ENCODE measurements around the gene PAGE5. TPM values are rescaled to one million over a fixed set of nuclear protein-coding genes. Genes with fewer than 3 reads are reported as not detected.

The PAGE5 gene
- total RNA-seq, 1 experiment from 2014 or later: not detected

- Mint-ChIP-seq H3K4me1 (no peaks in the 10 kb centered on the region), H3K27ac (no peak overlapping the region), H3K9me3 (peaks cover 79 to 83% of the 10 kb centered on the region in 2 experiments), H3K36me3 (ENCODE audit: insufficient read depth in 1 of 3, low read depth in 3 of 3) (peaks cover 0 to 12% (median 3%) of the 10 kb centered on the region in 3 experiments; a peak in 5 of 7 replicates), H3K4me3 (no peak overlapping the region), H3K27me3 (ENCODE audit: low read depth) (no peaks in the 10 kb centered on the region)
- Histone ChIP-seq H3K14ac (ENCODE audit: insufficient read depth, low read length) (no peak overlapping the region), H2BK5ac (ENCODE audit: insufficient read length, low read length) (no peak overlapping the region), H4K5ac (ENCODE audit: insufficient read length, low read depth, low read length) (no peak overlapping the region), H3K79me2 (ENCODE audit: insufficient read depth, low read length) (no peaks in the 10 kb centered on the region), H3K18ac (ENCODE audit: insufficient read length, low read depth, low read length) (no peak overlapping the region), H2BK120ac (ENCODE audit: low read depth, low read length, poor library complexity, severe bottlenecking) (no peak overlapping the region), H3K4ac (ENCODE audit: low read depth, low read length) (no peak overlapping the region), H3K9ac (ENCODE audit: extremely low read depth, insufficient read length, low read length) (no peak overlapping the region), H2BK12ac (ENCODE audit: insufficient read length, low read depth, low read length) (no peak overlapping the region), H4K91ac (ENCODE audit: insufficient read length, low read depth, low read length) (no peak overlapping the region), H3T11ph (ENCODE audit: low read length) (no peak overlapping the region), H3K4me2 (ENCODE audit: insufficient read depth, insufficient read length, low read length) (no peak overlapping the region), H3K23ac (ENCODE audit: insufficient read length, low read depth, low read length) (no peak overlapping the region), H3K79me1 (ENCODE audit: insufficient read depth, low read depth, low read length, poor library complexity, severe bottlenecking) (no peaks in the 10 kb centered on the region), H4K8ac (replicated peaks; ENCODE audit: insufficient read length, low read depth, low read length) (no peak overlapping the region), H3K56ac (ENCODE audit: insufficient read length, low read depth, low read length) (no peak overlapping the region), H4K20me1 (ENCODE audit: control insufficient read depth, insufficient read depth, insufficient read length) (no peaks in the 10 kb centered on the region), H2AK5ac (ENCODE audit: insufficient read length, low read length) (no peak overlapping the region), H2AFZ (ENCODE audit: low read length) (no peak overlapping the region), H3K23me2 (ENCODE audit: insufficient read length, low read depth, low read length, poor library complexity, severe bottlenecking) (no peaks in the 10 kb centered on the region), H3K9me3 (ENCODE audit: control insufficient read depth, low read depth, low read length) (peaks cover 45% of the 10 kb centered on the region), H2BK20ac (ENCODE audit: low read depth, low read length, poor library complexity, severe bottlenecking) (no peak overlapping the region), H3K4me1 (ENCODE audit: insufficient read depth, low read length) (no peaks in the 10 kb centered on the region), H3K27me3 (ENCODE audit: insufficient read depth, low read length) (no peaks in the 10 kb centered on the region), H3K27ac (ENCODE audit: insufficient read length, low read depth, low read length) (no peak overlapping the region), H2BK15ac (ENCODE audit: low read depth, low read length) (no peak overlapping the region)
- no peak for DNase-seq
- no CpG with 5 or more reads among the region's 3 CpGs for WGBS (ENCODE audit: extremely low coverage, insufficient read length, low lambda C conversion rate)
- TF ChIP-seq, protein P1, sequence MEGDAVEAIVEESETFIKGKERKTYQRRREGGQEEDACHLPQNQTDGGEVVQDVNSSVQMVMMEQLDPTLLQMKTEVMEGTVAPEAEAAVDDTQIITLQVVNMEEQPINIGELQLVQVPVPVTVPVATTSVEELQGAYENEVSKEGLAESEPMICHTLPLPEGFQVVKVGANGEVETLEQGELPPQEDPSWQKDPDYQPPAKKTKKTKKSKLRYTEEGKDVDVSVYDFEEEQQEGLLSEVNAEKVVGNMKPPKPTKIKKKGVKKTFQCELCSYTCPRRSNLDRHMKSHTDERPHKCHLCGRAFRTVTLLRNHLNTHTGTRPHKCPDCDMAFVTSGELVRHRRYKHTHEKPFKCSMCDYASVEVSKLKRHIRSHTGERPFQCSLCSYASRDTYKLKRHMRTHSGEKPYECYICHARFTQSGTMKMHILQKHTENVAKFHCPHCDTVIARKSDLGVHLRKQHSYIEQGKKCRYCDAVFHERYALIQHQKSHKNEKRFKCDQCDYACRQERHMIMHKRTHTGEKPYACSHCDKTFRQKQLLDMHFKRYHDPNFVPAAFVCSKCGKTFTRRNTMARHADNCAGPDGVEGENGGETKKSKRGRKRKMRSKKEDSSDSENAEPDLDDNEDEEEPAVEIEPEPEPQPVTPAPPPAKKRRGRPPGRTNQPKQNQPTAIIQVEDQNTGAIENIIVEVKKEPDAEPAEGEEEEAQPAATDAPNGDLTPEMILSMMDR (conservative IDR thresholded peaks at IDR 0.05): no peak
Measured at GRCh38 chrX:55201930-55202579, 18.1 kb upstream of the PAGE5 start.

All from H9 (cell line).